ENCODE results near the gene OR13J1.
"Not testable (repeated sequence)": the region's sequence is repeated elsewhere in the genome, so short reads cannot be mapped to it uniquely, and the experiment has no call there.

The OR13J1 gene

GRCh38 chr9:35870351-35870923 is at the start of gene OR13J1:
Gene OR13J1 (minus strand): TSS chr9:35870401. CDS start chr9:35870401, 0 bp downstream.
- DNase-seq: no peak

- no peak for DNase-seq
These were observed 49.2 kb upstream of the OR13J1 start for GRCh38 chr9:35919212-35920008.

GRCh38 chr9:35918780-35919179 is 48.6 kb upstream of the OR13J1 start:
- DNase-seq: no peak

GRCh38 chr9:35917261-35917660 is 47.1 kb upstream of the OR13J1 start:
- DNase-seq: no peak

GRCh38 chr9:35915681-35916294 is 45.6 kb upstream of the OR13J1 start:
- no peak for DNase-seq

- no peak for DNase-seq
These were observed 44.2 kb upstream of the OR13J1 start for GRCh38 chr9:35914301-35914807.

GRCh38 chr9:35913429-35913828 is 43.2 kb upstream of the OR13J1 start:
- DNase-seq: not testable (repeated sequence)

- no peak for DNase-seq
These were observed 42.7 kb upstream of the OR13J1 start for GRCh38 chr9:35912791-35913400.

GRCh38 chr9:35911690-35912089 is 41.5 kb upstream of the OR13J1 start:
- DNase-seq: no peak

- DNase-seq: peak; percentile 35 to 70
These were observed 40.6 kb upstream of the OR13J1 start for GRCh38 chr9:35910613-35911359.

GRCh38 chr9:35909687-35910612 is 39.7 kb upstream of the OR13J1 start:
- peak in 1 of 2 experiments; percentile 2 for DNase-seq

- DNase-seq: no peak
These were observed 39.1 kb upstream of the OR13J1 start, which contains the start of gene SPAAR for GRCh38 chr9:35909274-35909673. Gene SPAAR (plus strand): TSS chr9:35909490. CDS start chr9:35910464, 974 bp downstream.

- DNase-seq: peak; percentile 6 to 67
These were observed 38.4 kb upstream of the OR13J1 start for GRCh38 chr9:35908504-35909125.

- DNase-seq: peak; percentile 14 to 67
These were observed 37.7 kb upstream of the OR13J1 start for GRCh38 chr9:35907711-35908503.

GRCh38 chr9:35906923-35907699 is 36.9 kb upstream of the OR13J1 start:
- peak; percentile 33 to 68 for DNase-seq

- DNase-seq: peak in 1 of 2 experiments; percentile 6
These were observed 35.9 kb upstream of the OR13J1 start, which contains the start of gene HRCT1 for GRCh38 chr9:35905912-35906679. Gene HRCT1 (plus strand): TSS chr9:35906202. CDS start chr9:35906288, 86 bp downstream.

- DNase-seq: no peak
These were observed 35.0 kb upstream of the OR13J1 start for GRCh38 chr9:35905051-35905781.

All from NCI-H524 (cell line).